Keratinocyte (primary cell): ENCODE data around the gene HOXC12.

Experiments
- EZH2 ChIP-seq: IDR thresholded peaks from one replicate; pipeline ENCODE4 v1.6.1; 2012; ENCODE audit warnings: inconsistent platforms, mild to moderate bottlenecking, low read length, moderate library complexity
- TF ChIP-seq, protein P1 (sequence below), 3 experiments: IDR thresholded peaks in 1 of 3; conservative IDR thresholded peaks in 1 of 3; optimal IDR thresholded peaks in 1 of 3; 2 replicates in 2 of 3; 3 replicates in 1 of 3; pipeline versions ENCODE3 to v1.5.1; 2011; ENCODE audit warnings: low read length in 3 of 3, mild to moderate bottlenecking in 3 of 3, moderate library complexity in 2 of 3, control low read depth in 1 of 3, inconsistent platforms in 1 of 3; ENCODE audit not compliant: insufficient read depth in 2 of 3; ENCODE audit errors: extremely low read depth in 1 of 3

DNA sequence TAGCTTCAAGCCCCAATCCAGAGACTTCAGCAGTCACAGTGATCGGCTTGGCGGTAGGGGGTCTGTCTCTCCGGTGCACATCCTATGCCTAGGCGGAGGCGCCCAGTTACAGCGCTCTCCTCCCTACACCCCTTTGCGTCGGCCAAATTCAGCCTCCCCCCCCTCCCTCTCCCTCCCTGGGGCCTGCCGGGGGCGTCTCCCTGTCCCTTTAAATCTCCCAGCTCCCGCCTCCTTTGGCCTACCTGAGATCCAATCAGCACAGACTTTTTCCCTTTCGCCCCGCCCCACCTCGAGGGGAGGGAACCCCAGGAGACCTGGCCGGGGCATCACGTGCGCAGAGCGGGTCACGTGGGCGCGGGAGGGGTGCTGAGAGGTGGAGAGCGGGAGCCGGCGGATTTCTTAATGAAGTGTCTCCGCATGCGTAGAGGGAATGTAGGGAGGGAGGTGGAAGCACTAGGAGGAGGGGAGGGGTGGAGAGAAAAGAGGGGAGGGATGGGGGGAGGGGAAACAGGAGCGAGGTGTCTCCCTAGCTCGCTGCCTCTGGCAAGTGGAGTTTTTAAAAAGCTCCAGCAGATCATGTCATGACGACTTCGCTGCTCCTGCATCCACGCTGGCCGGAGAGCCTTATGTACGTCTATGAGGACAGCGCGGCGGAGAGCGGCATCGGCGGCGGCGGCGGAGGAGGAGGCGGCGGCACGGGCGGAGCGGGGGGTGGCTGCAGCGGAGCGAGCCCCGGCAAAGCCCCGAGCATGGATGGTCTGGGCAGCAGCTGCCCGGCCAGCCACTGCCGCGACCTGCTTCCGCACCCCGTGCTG is 16.2 kb upstream of the HOXC12 start, which contains the start of gene HOXC13:
- TF ChIP-seq, protein P1, sequence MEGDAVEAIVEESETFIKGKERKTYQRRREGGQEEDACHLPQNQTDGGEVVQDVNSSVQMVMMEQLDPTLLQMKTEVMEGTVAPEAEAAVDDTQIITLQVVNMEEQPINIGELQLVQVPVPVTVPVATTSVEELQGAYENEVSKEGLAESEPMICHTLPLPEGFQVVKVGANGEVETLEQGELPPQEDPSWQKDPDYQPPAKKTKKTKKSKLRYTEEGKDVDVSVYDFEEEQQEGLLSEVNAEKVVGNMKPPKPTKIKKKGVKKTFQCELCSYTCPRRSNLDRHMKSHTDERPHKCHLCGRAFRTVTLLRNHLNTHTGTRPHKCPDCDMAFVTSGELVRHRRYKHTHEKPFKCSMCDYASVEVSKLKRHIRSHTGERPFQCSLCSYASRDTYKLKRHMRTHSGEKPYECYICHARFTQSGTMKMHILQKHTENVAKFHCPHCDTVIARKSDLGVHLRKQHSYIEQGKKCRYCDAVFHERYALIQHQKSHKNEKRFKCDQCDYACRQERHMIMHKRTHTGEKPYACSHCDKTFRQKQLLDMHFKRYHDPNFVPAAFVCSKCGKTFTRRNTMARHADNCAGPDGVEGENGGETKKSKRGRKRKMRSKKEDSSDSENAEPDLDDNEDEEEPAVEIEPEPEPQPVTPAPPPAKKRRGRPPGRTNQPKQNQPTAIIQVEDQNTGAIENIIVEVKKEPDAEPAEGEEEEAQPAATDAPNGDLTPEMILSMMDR (optimal IDR thresholded peaks at IDR 0.05 in 1 of 3, IDR thresholded peaks at IDR 0.05 in 1 of 3, conservative IDR thresholded peaks at IDR 0.05 in 1 of 3; ENCODE audit: extremely low read depth in 1 of 3, insufficient read depth in 2 of 3, low read length in 3 of 3): no peak
- no peak for TF ChIP-seq EZH2
